A673 (cell line): ENCODE data around the gene PWWP2B. TPM values are rescaled to one million over a fixed set of nuclear protein-coding genes. Genes with fewer than 3 reads are reported as not detected.

Experiments
- BruUV-seq: library from RNA; stranded (reverse); fragments of 400-500 nt; replicated peaks from 2 replicates; lab custom pipeline; 2021; lab: Mats Ljungman, UMichigan
- CTCF ChIA-PET: fragments of 300-600 bp; sonication (Branson Sonifier 250); formaldehyde crosslinking; loops from one replicate; lab custom pipeline; 2022; ENCODE audit warnings: antibody characterized with exemption; lab: Charles Lee
- POLR2A ChIA-PET: fragments of 300-600 bp; sonication (Branson Sonifier 250); formaldehyde crosslinking; loops from one replicate; lab custom pipeline; 2022; ENCODE audit warnings: antibody characterized with exemption; ENCODE audit not compliant: low non-redundant PET; lab: Charles Lee
- DNase-seq: peaks from one replicate; pipeline ENCODE4 v3.0.0-alpha.2; 2015; ENCODE audit warnings: low spot score
- H3K27ac ChIP-seq: fragments of 200-600 bp; sonication (generic); 2 replicates; pipeline ENCODE4 v1.5.1; 2016; ENCODE audit warnings: mixed run types, low read depth, mild to moderate bottlenecking, mixed read lengths, antibody characterized with exemption, low read length; ENCODE audit not compliant: poor library complexity, severe bottlenecking
- H3K27me3 ChIP-seq: fragments of 200-600 bp; sonication (generic); replicated peaks from 2 replicates; pipeline ENCODE4 v1.6.1; 2017; ENCODE audit warnings: mixed run types, low read depth, mild to moderate bottlenecking, mixed read lengths, antibody characterized with exemption, low read length; ENCODE audit not compliant: insufficient read depth, poor library complexity
- H3K36me3 ChIP-seq: fragments of 200-600 bp; sonication (generic); 2 replicates; pipeline ENCODE4 v1.6.1; 2016; ENCODE audit warnings: mixed run types, mild to moderate bottlenecking, mixed read lengths, antibody characterized with exemption, low read length; ENCODE audit not compliant: insufficient read depth, poor library complexity, severe bottlenecking
- H3K4me1 ChIP-seq: fragments of 200-600 bp; sonication (generic); 2 replicates; pipeline ENCODE4 v1.6.1; 2017; ENCODE audit warnings: mixed run types, mild to moderate bottlenecking, mixed read lengths, antibody characterized with exemption, low read length; ENCODE audit not compliant: insufficient read depth, poor library complexity, severe bottlenecking
- H3K4me3 ChIP-seq: fragments of 200-600 bp; sonication (generic); 2 replicates; pipeline ENCODE4 v1.5.1; 2016; ENCODE audit warnings: low read depth, mixed run types, mild to moderate bottlenecking, mixed read lengths, low read length; ENCODE audit not compliant: poor library complexity, severe bottlenecking
- H3K9me3 ChIP-seq: fragments of 200-600 bp; sonication (generic); 2 replicates; pipeline ENCODE4 v1.6.1; 2016; ENCODE audit warnings: mixed run types, low read depth, mild to moderate bottlenecking, mixed read lengths, antibody characterized with exemption, low read length; ENCODE audit not compliant: poor library complexity, severe bottlenecking
- CTCF ChIP-seq: fragments of 300-800, 200-600 bp; sonication (generic); conservative IDR thresholded peaks from 2 replicates; pipeline ENCODE4 v1.5.1; 2017; ENCODE audit warnings: low read depth, mild to moderate bottlenecking, antibody characterized with exemption, low read length, moderate library complexity, mixed read lengths
- EZH2 ChIP-seq: fragments of 200-600 bp; sonication (generic); IDR thresholded peaks from 2 replicates; pipeline ENCODE4 v1.6.1; 2017; ENCODE audit warnings: borderline replicate concordance, low read depth, mild to moderate bottlenecking, mixed read lengths, antibody characterized with exemption, low read length; ENCODE audit not compliant: poor library complexity, severe bottlenecking
- intact Hi-C: fragments of 100-400 bp; cut with micrococcal nuclease; formaldehyde crosslinking; loops from one replicate; pipeline ENCODE4 v1.10.0; 2022; ENCODE audit not compliant: unreplicated experiment
- total RNA-seq: library from RNA; stranded (reverse); gene quantifications from 2 replicates; pipeline ENCODE4 v1.2.3, GENCODE V29; 2021

Gene PWWP2B
- total RNA-seq, 1 experiment from 2014 or later = 18.6 TPM

- BruUV-seq = no TSS peak
- Histone ChIP-seq H3K9me3 (no peaks in the 10 kb centered on the region), H3K4me1 (no peaks in the 10 kb centered on the region), H3K4me3 (no peak overlapping the region), H3K27ac (no peak overlapping the region), H3K27me3 (no peaks in the 10 kb centered on the region), H3K36me3 (no peaks in the 10 kb centered on the region)
- ChIA-PET POLR2A (no interaction called here), CTCF (no interaction called here)
- no peak for DNase-seq
- intact Hi-C loops = no loop called here
- TF ChIP-seq CTCF (no peak), EZH2 (no peak)
Measured at GRCh38 chr10:132431537-132432175, 34.7 kb downstream of the PWWP2B start.

DNA sequence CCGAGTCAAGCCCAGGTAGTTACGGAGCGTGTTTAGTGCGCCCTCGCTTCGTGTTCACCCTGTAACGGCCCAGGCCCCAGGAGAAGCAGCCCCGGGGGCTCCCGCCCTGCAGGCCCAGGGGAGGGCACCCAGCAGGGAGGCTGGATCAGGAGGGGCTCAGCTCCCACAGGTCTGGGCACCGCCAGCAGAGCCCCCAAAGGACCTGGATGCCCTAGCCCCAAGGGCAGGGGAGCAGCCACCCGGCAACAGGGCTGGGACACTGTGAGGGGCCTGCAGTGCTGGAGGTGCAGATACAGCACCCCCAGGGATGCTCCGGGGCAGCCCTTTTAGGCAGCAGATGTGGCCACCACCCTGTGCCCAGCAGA is 35.2 kb downstream of the PWWP2B start:
- POLR2A ChIA-PET = no interaction called here
- DNase-seq = no peak
- no peak overlapping the region for H3K4me3 ChIP-seq
- CTCF ChIA-PET = no interaction called here
- no peaks in the 10 kb centered on the region for H3K36me3 ChIP-seq
- TF ChIP-seq EZH2 = no peak
- no peak for TF ChIP-seq CTCF
- intact Hi-C loops = no loop called here
- no peaks in the 10 kb centered on the region for H3K9me3 ChIP-seq
- H3K27ac ChIP-seq = no peak overlapping the region
- no TSS peak for BruUV-seq
- H3K4me1 ChIP-seq = no peaks in the 10 kb centered on the region
- no peaks in the 10 kb centered on the region for H3K27me3 ChIP-seq

GRCh38 chr10:132433671-132434340 is 36.8 kb downstream of the PWWP2B start:
- no TSS peak for BruUV-seq
- Histone ChIP-seq H3K27me3 (no peaks in the 10 kb centered on the region), H3K4me1 (no peaks in the 10 kb centered on the region), H3K36me3 (no peaks in the 10 kb centered on the region), H3K4me3 (no peak overlapping the region), H3K9me3 (no peaks in the 10 kb centered on the region), H3K27ac (no peak overlapping the region)
- CTCF ChIA-PET = no interaction called here
- intact Hi-C loops = no loop called here
- TF ChIP-seq CTCF (no peak), EZH2 (no peak)
- no peak for DNase-seq
- POLR2A ChIA-PET = no interaction called here
